HG02642 (cell line): ENCODE results near the gene LURAP1L.
A peak's percentile ranks its signal among the peaks of the same experiment; 100 is the strongest.

Experiments
- ATAC-seq: cut with Tn5 transposase; IDR thresholded peaks from one replicate; pipeline ENCODE4 v1.9.1; 2021; ENCODE audit warnings: mild to moderate bottlenecking; ENCODE audit not compliant: unreplicated experiment, poor library complexity

The LURAP1L gene

GRCh38 chr9:12808569-12808968 is 33.7 kb downstream of the LURAP1L start:
- ATAC-seq: no peak

- no peak for ATAC-seq
Observed at GRCh38 chr9:12809720-12810119, 34.9 kb downstream of the LURAP1L start.

DNA sequence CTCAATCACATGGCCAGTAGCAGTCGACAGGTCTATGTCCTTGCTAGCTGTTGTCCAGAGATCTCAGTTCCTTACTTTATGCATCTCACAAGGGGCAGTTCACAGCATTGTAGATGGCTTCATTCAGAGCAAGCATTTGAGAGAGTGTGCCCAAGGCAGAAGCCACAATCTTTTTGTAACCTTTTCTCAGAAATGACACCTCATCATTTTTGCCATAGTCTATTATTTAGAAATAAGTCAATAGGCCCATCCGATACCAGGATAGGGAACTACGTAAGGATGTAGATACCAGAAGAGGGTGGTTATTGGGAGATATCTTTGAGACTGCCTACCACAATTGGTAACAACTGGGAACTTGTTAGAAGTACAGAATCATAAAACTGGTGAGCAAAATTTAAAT is 37.1 kb downstream of the LURAP1L start:
- no peak for ATAC-seq

GRCh38 chr9:12812710-12813109 is 37.9 kb downstream of the LURAP1L start:
- no peak for ATAC-seq

GRCh38 chr9:12813533-12813932 is 38.7 kb downstream of the LURAP1L start:
- no peak for ATAC-seq

DNA sequence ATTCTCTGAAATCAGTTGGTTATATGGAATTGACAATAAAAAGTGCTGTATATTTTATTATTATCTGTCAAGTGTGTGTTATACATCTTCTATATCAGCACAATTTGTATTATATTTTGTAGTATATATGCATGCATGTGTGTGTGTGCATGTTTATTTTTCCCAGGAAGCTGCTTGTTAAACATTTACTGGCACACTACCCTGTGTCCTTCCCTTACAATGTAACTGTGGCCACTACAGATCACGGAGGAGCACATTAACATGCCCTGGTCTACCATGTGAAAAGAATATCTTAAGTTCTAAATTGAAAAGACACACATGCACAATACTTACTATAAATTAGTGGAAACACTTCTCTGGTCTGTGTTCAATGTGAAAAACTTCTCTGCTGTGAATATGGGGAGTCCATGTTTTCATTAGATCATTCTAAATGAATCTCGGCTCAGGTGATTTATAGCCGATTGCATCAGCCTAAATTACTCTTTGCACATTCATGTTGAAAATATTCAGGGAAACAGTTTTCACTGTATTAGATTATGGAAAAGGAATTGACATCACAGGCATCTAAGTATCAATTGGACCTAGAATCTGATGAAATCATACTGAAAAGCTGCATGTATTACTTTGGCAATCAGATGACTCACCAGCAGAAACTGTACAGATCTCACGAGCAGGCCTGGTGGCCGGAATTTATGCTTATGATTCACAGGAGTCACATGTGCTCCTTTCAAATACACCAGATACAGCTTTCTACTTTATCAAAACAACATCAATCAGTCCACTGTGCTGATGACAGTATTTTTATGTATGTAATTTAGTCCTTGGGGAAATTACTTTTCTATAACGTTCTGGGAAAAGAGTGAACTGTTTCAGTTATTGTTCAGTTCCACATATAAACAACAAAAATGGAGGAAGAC is 39.4 kb downstream of the LURAP1L start:
- ATAC-seq: no peak

DNA sequence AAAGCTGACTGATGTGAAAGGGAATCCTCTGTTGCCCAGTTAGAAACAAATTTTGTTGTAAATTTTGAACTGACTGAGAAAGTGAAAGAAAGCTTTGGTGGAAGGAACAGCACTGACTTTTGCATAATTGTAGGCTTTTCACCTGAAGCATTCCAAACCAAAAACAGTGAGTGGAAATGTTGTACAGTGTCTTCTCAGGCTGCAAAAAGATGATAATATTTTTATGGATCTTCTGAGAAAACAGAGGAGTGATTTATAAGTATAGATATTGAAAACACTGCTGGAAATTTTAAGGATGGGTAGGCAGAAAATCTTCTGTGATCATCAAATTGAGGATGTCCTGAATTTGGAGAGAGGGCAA is 40.0 kb downstream of the LURAP1L start:
- ATAC-seq: no peak

DNA sequence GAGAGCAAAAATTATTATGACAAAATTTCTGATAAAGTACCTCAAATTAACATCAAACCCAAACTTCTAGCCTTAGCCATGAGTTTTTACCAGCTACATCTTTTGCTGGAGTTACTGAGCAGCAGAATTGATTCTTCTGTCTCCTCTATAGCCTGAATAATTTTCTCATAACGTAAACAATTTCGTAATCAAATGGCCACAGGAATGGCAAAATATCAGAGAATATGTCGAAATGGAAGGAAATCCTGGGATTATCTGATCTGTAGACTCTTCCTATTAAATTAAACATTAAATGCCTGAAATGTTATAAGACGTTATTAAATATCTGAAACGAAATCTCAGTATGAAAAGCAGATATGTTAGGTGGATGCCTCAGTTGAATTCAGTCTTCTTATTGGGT is 41.1 kb downstream of the LURAP1L start:
- no peak for ATAC-seq

DNA sequence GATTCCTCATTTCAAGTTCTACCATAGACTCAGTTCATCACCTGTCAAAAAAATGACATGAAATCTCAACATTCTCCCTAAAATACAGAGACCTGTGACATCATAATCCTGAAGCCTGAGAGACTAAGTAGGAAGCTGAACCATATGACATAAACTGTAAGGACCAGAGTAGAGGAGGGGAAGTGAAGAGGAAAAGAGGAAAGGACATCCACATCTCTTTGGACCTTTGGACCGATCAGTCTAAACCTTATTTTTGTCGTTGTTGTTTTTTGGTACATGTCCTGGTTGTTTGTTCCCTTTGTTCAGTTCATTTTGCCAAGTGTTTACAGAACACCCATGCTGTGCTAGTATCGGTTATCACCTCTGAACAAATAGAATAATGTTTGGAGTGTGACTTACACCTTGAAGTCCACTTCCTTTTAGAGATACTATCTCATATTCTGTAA is 41.9 kb downstream of the LURAP1L start:
- no peak for ATAC-seq

- ATAC-seq: no peak
Observed at GRCh38 chr9:12817702-12818101, 42.9 kb downstream of the LURAP1L start.

DNA sequence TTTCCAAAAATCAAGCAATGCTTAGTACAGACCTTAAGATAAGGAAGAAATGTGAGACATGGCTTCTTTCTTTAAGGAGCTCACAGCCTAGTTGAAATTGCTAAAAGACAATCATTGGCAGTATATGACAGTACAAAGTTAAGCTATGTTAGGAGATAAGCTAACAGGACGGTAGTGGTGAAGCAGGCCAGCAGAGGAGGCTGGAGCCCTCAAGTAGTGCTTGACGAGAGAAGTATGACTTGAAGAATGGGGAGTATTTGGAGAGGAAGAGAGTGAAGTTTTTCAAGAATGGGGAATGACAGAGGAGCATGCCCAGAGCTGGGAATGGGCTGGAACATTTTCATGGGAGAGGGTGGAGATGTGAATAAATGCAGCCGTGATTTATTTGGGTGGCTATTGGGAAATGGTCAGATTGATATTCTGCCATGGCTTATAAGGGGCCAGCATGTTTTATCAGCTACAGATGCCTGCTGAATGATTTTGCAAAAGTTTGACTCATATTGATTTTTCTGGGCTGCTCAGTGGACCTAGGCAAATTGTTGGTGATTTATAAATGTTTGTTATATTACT is 43.7 kb downstream of the LURAP1L start:
- no peak for ATAC-seq

DNA sequence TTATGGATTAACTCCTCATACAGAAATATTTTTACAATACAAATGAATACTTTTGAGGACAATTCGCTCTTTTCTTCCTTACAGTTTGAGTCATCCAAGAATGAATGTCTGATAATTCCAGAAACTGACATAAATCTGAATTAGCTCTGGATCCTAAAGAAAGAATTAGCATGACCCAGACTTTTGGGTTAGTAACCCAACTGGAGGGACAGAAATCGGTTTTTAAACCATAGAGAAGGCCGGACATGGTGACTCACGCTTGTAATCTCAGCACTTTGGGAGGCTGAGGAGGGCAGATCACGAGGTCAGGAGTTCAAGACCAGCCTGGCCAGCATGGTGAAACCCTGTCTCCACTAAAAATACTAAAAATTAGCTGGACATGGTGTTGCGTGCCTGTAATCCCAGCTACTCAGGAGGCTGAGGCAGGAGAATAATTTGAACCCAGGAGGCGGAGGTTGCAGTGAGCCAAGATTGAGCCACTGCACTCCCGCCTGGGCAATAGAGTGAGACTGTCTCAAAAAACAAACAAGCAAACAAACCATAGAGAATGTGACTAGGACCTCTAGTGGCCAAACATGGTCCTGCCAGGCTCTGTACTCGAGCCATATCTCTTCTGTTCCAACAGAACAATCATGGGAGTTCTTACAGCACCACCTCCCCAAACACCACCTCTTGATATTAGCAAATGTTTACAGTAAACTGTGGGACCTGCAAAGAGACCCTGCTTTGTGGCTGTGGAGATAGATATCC is 44.8 kb downstream of the LURAP1L start:
- peak; percentile 77 for ATAC-seq

DNA sequence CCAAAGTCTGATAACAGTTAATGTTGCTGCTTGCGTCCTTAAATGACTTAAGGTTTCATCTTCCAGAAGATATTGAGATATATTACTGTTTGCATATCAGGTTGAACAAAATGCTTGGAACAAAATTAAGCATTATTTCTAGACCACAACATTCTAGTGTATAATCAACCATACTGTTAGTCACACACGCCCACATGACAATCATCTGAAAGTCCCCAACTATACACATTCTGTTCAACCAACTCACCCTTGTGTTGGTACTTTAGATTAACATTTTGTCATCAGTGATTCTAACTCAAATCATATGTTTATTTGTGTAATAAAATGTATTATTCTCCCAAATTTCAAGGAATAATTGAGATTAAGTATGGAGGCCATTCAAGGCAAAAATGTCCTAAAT is 47.3 kb downstream of the LURAP1L start:
- ATAC-seq: no peak

- ATAC-seq: no peak
Observed at GRCh38 chr9:12826924-12827565, 52.2 kb downstream of the LURAP1L start.

GRCh38 chr9:12833701-12834100 is 58.9 kb downstream of the LURAP1L start:
- ATAC-seq: no peak

GRCh38 chr9:12838546-12838945 is 63.7 kb downstream of the LURAP1L start:
- no peak for ATAC-seq

DNA sequence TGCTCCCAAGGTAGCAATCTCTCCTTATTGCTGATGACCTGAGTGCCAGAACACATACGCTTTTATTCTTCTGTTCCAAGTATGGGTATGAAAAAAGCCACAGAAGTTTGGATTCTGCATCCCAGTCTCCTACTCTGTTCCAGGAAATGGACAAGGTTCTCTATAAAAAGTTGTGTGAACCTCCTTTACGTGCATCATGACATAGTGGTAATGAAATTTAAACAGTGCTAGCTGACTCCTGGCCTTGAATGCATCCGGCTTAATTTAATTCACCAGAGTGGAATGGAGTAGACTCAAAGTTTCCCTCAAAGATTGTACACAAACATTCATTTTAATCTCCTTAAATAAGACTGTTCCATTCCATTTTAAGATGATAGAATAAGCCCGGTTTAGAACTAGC is 68.9 kb downstream of the LURAP1L start:
- no peak for ATAC-seq

DNA sequence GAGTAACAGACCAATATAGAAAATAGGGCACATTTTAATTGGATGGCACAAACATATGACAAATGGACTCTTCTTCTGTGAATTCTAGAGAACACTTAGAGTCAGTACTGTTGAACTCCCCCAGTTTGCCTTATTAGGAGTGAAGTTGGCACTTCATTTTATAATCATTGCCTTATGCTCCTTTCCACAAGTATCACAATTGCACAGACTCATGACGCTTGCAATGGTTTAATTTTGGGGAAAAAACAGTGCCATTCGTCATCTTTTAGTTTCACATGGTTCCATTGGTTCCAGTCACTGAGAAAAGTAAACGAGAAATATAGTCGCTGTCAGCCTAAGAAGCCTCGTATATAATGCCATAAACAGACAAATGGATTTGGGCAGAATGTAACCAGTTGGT is 71.2 kb downstream of the LURAP1L start:
- no peak for ATAC-seq

DNA sequence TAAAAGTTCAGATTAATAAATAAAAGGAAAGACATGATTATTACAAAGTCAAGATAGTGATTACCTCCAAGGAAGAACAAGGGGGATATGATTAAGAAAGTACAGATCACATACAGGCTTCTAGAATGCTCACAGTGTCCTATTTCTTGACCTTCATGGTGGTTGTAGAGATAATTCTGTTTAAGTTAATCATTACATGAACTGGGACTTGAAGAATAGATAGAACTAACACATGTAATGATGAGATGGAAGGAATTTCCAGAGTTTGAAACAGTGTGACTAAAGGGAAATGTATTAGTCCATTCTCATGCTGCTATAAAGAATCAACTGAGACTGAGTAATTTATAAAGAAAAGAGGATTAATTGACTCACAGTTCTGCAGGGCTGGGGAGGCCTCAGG is 72.7 kb downstream of the LURAP1L start:
- ATAC-seq: no peak

DNA sequence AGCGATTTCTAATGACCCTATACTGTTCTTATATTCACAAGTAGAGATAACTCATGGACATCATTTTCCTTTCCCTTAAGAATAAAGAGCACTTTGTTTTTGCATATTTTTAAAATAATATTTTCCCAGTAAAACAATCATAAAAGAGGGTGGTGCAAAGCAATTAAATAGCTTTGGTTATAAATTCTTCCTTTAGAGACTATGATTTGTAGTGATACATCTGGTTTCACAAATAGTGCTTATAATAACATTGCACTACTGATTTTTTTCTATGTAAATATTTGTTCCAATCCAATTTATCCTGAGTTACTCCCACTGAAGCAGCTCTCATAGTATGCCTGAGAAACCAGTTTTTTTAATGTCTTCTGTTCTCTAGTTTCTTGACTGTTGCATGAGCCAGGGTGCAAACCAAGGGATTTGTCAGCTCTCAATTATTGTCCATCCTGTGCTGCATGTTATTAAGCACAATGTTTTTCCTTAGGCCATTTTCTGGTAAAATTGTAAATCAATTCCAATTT is 74.7 kb downstream of the LURAP1L start:
- no peak for ATAC-seq
